ENCODE results near the gene CFAP100.
A peak's percentile ranks its signal among the peaks of the same experiment; 100 is the strongest.

CFAP100 gene

GRCh38 chr3:126474498-126475412 is 80.0 kb downstream of the CFAP100 start:
- H3K27ac ChIP-seq = peak overlapping the region; percentile 97
- TF ChIP-seq, protein P1, sequence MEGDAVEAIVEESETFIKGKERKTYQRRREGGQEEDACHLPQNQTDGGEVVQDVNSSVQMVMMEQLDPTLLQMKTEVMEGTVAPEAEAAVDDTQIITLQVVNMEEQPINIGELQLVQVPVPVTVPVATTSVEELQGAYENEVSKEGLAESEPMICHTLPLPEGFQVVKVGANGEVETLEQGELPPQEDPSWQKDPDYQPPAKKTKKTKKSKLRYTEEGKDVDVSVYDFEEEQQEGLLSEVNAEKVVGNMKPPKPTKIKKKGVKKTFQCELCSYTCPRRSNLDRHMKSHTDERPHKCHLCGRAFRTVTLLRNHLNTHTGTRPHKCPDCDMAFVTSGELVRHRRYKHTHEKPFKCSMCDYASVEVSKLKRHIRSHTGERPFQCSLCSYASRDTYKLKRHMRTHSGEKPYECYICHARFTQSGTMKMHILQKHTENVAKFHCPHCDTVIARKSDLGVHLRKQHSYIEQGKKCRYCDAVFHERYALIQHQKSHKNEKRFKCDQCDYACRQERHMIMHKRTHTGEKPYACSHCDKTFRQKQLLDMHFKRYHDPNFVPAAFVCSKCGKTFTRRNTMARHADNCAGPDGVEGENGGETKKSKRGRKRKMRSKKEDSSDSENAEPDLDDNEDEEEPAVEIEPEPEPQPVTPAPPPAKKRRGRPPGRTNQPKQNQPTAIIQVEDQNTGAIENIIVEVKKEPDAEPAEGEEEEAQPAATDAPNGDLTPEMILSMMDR (IDR thresholded peaks at IDR 0.05) = no peak
- no peak for TF ChIP-seq ZFX (IDR thresholded peaks at IDR 0.05; ENCODE audit: borderline replicate concordance)

- peak within 1 kb of the TSS; percentile 97 for H3K27ac ChIP-seq
- no peak for TF ChIP-seq ZFX (IDR thresholded peaks at IDR 0.05; ENCODE audit: borderline replicate concordance)
- TF ChIP-seq, protein P1 (IDR thresholded peaks at IDR 0.05) = peak; percentile 78
Measured at GRCh38 chr3:126475413-126476114, 80.9 kb downstream of the CFAP100 start, which contains the start of gene ZXDC. Gene ZXDC, minus strand, starts transcription at chr3:126475891. Its CDS starts 26 bp downstream, at chr3:126475865.

DNA sequence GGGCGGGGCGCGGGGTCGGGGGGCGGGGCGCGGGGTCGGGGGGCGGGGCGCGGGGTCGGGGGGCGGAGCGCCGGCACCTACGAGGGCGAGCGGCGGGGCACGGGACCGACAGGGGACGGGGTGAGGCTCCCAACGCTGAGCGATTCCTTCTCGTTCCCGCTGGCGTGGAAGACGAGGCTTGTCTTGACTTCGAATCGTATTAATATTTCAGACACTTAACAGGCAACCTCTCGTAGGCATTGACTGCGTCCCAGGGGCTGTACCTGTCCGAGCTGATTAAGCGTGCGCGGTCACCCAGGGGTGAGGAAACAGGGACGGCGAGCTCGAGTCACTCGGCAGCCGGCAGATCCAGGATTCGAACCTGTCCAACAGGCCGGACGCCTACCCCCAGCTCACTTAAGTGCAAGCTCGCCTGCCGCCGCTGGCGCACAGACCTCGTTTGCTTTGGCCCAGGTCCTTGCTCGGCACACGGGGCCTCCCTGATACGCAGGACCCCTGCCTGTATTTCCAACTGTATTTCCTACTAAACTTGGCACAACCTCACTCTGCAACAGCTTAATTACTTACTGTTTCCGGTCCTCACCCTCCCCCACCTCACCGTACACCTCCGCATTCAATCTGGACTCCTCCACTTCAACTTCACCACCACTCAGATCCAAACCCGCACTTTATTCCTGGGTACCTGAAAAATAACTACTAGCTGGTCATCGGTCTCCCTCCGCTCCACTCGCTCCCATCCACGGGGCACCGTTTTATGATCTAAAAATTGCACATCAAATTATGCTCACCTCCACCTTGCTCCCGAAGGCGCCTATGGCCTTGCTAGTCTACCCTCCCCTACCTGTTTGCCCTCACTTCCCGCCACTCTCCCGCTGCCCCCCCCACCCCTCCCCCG is 81.7 kb downstream of the CFAP100 start:
- peak overlapping the region; percentile 97 for H3K27ac ChIP-seq
- TF ChIP-seq ZFX (IDR thresholded peaks at IDR 0.05; ENCODE audit: borderline replicate concordance) = no peak
- TF ChIP-seq, protein P1 (IDR thresholded peaks at IDR 0.05) = no peak

DNA sequence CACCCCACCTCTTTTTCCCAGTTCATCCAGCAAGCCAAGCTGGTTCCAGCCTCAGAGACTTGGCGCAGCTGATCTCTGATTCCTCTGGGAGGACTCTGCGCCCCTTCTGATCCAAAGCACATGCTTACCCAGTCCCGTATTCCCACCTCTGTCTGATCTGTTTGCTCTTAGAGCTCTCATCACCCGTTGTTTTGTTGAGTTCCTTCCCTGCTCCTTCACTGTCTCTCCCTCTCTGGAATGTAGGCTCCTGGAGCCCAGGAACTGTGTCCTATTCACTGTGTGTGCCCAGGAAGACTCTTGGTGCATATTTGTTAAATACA is 82.3 kb downstream of the CFAP100 start:
- TF ChIP-seq, protein P1 (IDR thresholded peaks at IDR 0.05) = no peak
- TF ChIP-seq ZFX (IDR thresholded peaks at IDR 0.05; ENCODE audit: borderline replicate concordance) = no peak
- peak overlapping the region; percentile 97 for H3K27ac ChIP-seq

GRCh38 chr3:126478581-126479310 is 84.0 kb downstream of the CFAP100 start:
- no peak overlapping the region for H3K27ac ChIP-seq
- TF ChIP-seq, protein P1 (IDR thresholded peaks at IDR 0.05) = no peak

DNA sequence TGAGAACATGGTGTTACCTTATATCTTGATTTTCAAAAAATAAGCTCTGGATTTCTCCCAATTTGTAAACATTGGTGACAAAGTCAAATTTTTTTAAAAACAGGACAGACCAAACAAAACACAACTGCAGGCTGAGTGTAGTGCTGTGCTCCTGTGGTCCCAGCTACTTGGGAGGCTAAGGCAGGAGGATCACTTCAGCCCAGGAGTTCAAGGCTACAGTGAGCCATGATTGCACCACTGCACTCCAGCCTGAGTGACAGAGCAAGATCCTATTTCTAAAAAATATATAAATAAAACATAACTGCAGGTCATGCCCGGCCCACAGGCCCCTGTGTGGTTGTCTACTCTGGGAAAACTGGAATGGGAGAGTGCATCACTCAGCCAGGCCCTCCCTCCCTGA is 84.9 kb downstream of the CFAP100 start:
- TF ChIP-seq ZFX (IDR thresholded peaks at IDR 0.05; ENCODE audit: borderline replicate concordance) = no peak
- TF ChIP-seq, protein P1 (IDR thresholded peaks at IDR 0.05) = no peak
- no peak overlapping the region for H3K27ac ChIP-seq
